ENCODE measurements around the gene ASB13. TPM values are rescaled to one million over a fixed set of nuclear protein-coding genes. Genes with fewer than 3 reads are reported as not detected.

The ASB13 gene
- total and polyA plus RNA-seq, 10 of the 15 experiments (the other 5 are each of a cell fraction or from before 2014, with no cell fraction given), result 0.02 to 0.59 (median 0.10) TPM; not detected in 2

- no peak overlapping the region for H3K27ac ChIP-seq (ENCODE audit: control insufficient read depth, insufficient read depth)
- 44% methylated on average over 6 of the region's 6 CpGs for WGBS (ENCODE audit: insufficient coverage, insufficient replicate concordance, low lambda C conversion rate, missing lambda C conversion rate)
- in situ Hi-C loops (cut with MboI), result no loop called here
- TF ChIP-seq EZH2 (IDR thresholded peaks at IDR 0.05; ENCODE audit: borderline replicate concordance, control insufficient read depth, low read depth, low read length), result no peak
- TF ChIP-seq, protein P1, sequence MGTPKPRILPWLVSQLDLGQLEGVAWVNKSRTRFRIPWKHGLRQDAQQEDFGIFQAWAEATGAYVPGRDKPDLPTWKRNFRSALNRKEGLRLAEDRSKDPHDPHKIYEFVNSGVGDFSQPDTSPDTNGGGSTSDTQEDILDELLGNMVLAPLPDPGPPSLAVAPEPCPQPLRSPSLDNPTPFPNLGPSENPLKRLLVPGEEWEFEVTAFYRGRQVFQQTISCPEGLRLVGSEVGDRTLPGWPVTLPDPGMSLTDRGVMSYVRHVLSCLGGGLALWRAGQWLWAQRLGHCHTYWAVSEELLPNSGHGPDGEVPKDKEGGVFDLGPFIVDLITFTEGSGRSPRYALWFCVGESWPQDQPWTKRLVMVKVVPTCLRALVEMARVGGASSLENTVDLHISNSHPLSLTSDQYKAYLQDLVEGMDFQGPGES (IDR thresholded peaks at IDR 0.05), result no peak
- TF ChIP-seq SP1 (IDR thresholded peaks at IDR 0.05; ENCODE audit: low read depth, low read length), result no peak
- TF ChIP-seq MLLT1 (IDR thresholded peaks at IDR 0.05), result no peak
- no peak for TF ChIP-seq PKNOX1 (IDR thresholded peaks at IDR 0.05)
- TF ChIP-seq NBN (IDR thresholded peaks at IDR 0.05), result no peak
- TF ChIP-seq, protein P2, sequence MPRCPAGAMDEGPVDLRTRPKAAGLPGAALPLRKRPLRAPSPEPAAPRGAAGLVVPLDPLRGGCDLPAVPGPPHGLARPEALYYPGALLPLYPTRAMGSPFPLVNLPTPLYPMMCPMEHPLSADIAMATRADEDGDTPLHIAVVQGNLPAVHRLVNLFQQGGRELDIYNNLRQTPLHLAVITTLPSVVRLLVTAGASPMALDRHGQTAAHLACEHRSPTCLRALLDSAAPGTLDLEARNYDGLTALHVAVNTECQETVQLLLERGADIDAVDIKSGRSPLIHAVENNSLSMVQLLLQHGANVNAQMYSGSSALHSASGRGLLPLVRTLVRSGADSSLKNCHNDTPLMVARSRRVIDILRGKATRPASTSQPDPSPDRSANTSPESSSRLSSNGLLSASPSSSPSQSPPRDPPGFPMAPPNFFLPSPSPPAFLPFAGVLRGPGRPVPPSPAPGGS (IDR thresholded peaks at IDR 0.05; ENCODE audit: borderline replicate concordance, insufficient read depth, low read depth, low read length, poor library complexity, severe bottlenecking), result no peak
- TF ChIP-seq NR2F1 (conservative IDR thresholded peaks at IDR 0.05), result no peak
- no peak for TF ChIP-seq ZNF622 (IDR thresholded peaks at IDR 0.05)
- TF ChIP-seq ATF7 (IDR thresholded peaks at IDR 0.05; ENCODE audit: low read depth), result no peak
- no peak for TF ChIP-seq TAF1 (IDR thresholded peaks at IDR 0.05; ENCODE audit: borderline replicate concordance, low read depth, low read length)
- TF ChIP-seq BACH1 (IDR thresholded peaks at IDR 0.05; ENCODE audit: borderline replicate concordance), result no peak
- TF ChIP-seq KDM1A (IDR thresholded peaks at IDR 0.05; ENCODE audit: borderline replicate concordance), result no peak
- intact Hi-C loops (cut with micrococcal nuclease; ENCODE audit: unreplicated experiment), result no loop called here
- no peaks in the 10 kb centered on the region; the same call in 2 of the 3 replicates for H3K9me3 ChIP-seq (replicated peaks; ENCODE audit: control insufficient read depth, insufficient read depth, low read length)
- H3K9ac ChIP-seq (ENCODE audit: control insufficient read depth, insufficient read depth, low read length), result no peak overlapping the region
- SMC1A ChIA-PET (ENCODE audit: uncharacterized antibody, unreplicated experiment), result no interaction called here
- CTCF ChIA-PET, result interaction anchor here (0.6 to 0.8 kb wide), 2 partner anchors 30 to 38 kb away, joined by 3 read pairs; no protein-coding TSS in a partner anchor
- no peak for DNase-seq (ENCODE audit: low read depth, low spot score)
- no TSS peak for BruUV-seq (replicated peaks)
- H3K36me3 ChIP-seq (ENCODE audit: control insufficient read depth in 2 of 2, insufficient read depth in 2 of 2, low read length in 1 of 2), result no peaks in the 10 kb centered on the region
- ATAC-seq, result no peak
- POLR2A ChIA-PET, result no interaction called here
- RAD21 ChIA-PET (ENCODE audit: unreplicated experiment), result no interaction called here
- no peak overlapping the region for H3K4me3 ChIP-seq
- H3K4me1 ChIP-seq (ENCODE audit: control insufficient read depth, insufficient read depth, low read length), result peaks cover 14% of the 10 kb centered on the region
- H3K27me3 ChIP-seq (replicated peaks in 1 of 2; ENCODE audit: control insufficient read depth in 2 of 2, insufficient read depth in 2 of 2, low read length in 1 of 2), result peaks cover 5 to 7% of the 10 kb centered on the region in 2 experiments
- no peaks in the 10 kb centered on the region for H4K20me1 ChIP-seq (ENCODE audit: control insufficient read depth, insufficient read depth)
- H2AFZ ChIP-seq (ENCODE audit: control insufficient read depth, low read depth, low read length), result no peak overlapping the region
- no peak for FAIRE-seq
- H3K79me2 ChIP-seq (ENCODE audit: control insufficient read depth, insufficient read depth, low read length), result no peaks in the 10 kb centered on the region
- no peak overlapping the region for H3K4me2 ChIP-seq (ENCODE audit: control insufficient read depth, insufficient read depth)
Measured at GRCh38 chr10:5661043-5661442, 5.4 kb downstream of the ASB13 start.
